ENCODE results near the gene TSPAN4. TPM values are rescaled to one million over a fixed set of nuclear protein-coding genes. Genes with fewer than 3 reads are reported as not detected.

TSPAN4 gene
- total RNA-seq, 4 donors from 2014 or later, result 81.4 to 156 (median 129) TPM

DNA sequence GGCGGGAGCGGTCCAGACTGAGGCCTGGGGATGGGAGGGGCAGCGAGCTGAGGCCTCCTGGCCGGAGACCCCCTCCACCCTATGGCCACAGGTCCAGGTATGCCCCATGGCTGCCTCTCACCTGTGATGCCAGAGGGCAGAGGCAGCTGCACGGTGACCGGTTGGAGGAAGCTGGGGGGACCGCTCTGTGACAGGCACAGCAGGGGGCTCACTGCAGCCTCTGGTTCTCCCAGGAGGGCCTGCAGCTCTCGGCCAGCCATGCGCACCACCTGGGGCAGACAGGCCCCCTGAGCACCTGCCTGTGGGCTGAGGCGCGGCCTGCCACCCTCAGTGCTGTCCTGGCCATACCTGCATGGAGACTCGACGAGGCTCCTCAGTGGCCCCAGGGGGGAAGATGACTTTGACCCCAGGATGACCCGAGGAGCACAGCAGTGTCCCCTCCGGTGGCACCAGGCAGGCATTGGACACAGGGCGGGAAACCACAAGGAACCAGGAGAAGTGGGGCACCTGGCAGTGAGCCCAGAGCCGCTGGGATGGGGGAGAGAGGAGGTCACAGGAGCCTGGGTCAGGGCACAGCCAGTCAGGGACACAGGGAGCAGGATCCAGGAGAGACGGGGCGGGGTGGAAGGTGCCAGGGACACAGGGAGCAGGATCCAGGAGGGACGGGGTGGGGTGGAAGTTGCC lies 41.4 kb upstream of the TSPAN4 start:
- peaks cover 36 to 56% (median 46%) of the 10 kb centered on the region in 4 donors for H3K4me1 ChIP-seq
- DNase-seq (ENCODE audit: extremely low spot score), result no peak
- H3K36me3 ChIP-seq, result peaks cover 14 to 44% (median 40%) of the 10 kb centered on the region in 4 donors
- no peaks in the 10 kb centered on the region for H3K27me3 ChIP-seq
- TF ChIP-seq POLR2A (IDR thresholded peaks at IDR 0.05; ENCODE audit: low read depth), result no peak
- TF ChIP-seq POLR2AphosphoS5 (IDR thresholded peaks at IDR 0.05), result no peak
- no peak for TF ChIP-seq EP300 (IDR thresholded peaks at IDR 0.05)
- TF ChIP-seq, protein P1, sequence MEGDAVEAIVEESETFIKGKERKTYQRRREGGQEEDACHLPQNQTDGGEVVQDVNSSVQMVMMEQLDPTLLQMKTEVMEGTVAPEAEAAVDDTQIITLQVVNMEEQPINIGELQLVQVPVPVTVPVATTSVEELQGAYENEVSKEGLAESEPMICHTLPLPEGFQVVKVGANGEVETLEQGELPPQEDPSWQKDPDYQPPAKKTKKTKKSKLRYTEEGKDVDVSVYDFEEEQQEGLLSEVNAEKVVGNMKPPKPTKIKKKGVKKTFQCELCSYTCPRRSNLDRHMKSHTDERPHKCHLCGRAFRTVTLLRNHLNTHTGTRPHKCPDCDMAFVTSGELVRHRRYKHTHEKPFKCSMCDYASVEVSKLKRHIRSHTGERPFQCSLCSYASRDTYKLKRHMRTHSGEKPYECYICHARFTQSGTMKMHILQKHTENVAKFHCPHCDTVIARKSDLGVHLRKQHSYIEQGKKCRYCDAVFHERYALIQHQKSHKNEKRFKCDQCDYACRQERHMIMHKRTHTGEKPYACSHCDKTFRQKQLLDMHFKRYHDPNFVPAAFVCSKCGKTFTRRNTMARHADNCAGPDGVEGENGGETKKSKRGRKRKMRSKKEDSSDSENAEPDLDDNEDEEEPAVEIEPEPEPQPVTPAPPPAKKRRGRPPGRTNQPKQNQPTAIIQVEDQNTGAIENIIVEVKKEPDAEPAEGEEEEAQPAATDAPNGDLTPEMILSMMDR (IDR thresholded peaks at IDR 0.05), result no peak
- no peak overlapping the region for H3K27ac ChIP-seq (replicated peaks in 1 of 4)
- no peak overlapping the region for H3K4me3 ChIP-seq
- H3K9me3 ChIP-seq, result no peaks in the 10 kb centered on the region
- WGBS, result 94% methylated on average over 10 of the region's 20 CpGs
- intact Hi-C loops (cut with DNase I), result no loop called here

DNA sequence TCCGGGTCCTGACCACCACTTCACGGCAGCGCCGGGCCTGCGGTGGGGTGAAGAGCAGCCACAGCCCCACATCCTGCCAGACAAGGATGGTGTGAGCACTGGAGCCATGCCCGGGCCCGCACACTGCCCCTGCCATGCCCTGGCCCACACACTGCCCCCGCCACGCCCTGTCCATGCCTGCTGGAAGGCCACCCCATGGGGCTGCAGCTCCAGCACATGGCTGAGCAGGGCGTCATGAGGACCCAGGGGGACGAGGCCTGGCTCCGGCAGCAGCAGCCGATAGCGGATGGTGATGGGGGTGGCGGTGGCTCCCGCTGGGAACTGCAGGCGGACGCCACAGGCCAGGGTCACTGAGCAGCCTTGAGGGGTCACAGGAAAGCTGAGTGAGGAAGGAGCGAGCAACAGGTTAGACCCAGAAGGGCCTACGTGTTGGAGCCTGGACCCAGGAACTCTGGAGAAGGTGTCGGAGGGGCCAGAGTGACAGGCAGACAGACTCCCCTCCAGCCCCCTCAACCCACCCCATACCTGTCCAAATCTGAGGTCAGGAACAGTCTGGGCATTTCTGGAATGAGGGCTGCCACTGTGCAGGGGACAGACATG lies 40.5 kb upstream of the TSPAN4 start:
- intact Hi-C loops (cut with DNase I), result no loop called here
- Histone ChIP-seq H3K9me3 (no peaks in the 10 kb centered on the region), H3K27ac (replicated peaks in 1 of 4) (no peak overlapping the region), H3K27me3 (no peaks in the 10 kb centered on the region), H3K4me3 (no peak overlapping the region), H3K4me1 (peaks cover 27 to 49% (median 38%) of the 10 kb centered on the region in 4 donors), H3K36me3 (peaks cover 14 to 44% (median 40%) of the 10 kb centered on the region in 4 donors)
- no peak for DNase-seq (ENCODE audit: extremely low spot score)
- TF ChIP-seq EP300 (IDR thresholded peaks at IDR 0.05) (no peak), POLR2A (IDR thresholded peaks at IDR 0.05; ENCODE audit: low read depth) (no peak), POLR2AphosphoS5 (IDR thresholded peaks at IDR 0.05) (no peak)
- TF ChIP-seq, protein P1 (IDR thresholded peaks at IDR 0.05), result no peak
- 94% methylated on average over 13 of the region's 21 CpGs for WGBS

DNA sequence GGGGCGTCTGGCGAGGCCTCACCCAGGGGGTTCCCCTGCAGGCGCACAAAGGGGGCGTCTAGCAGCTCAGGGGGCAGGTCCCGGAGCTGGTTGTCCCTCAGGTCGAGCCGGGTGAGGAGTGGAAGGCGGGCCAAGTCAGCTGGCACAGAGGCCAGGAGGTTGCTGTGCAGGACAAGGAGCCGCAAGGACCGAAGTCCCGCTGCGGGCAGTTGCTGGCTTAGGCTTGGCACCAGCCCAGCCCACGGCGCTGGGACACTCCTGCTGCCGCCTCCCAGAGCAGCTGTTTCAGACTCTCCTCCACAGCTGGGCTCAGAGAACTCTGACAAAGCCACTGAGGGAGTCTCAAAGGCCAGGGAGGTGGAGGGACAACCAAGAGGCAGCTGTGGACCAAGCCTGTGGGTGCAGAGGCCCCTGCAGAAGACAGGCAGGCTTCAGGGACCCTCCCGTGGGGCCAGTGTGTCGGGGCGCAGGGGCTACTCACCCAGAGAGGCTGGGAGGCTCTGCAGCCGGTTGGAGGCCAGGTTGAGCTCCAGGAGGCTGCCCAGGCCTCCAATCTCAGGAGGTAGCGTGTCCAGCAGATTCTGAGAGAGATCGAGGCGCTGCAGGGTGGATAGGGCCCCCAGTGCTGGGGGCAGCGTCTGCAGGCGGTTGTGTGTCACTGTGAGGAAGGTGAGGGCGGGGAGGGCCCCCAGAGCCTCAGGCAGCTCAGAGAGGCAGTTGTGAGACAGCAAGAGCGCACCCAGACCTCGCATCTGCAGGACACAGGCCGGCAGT lies 39.8 kb upstream of the TSPAN4 start:
- Histone ChIP-seq H3K27me3 (no peaks in the 10 kb centered on the region), H3K4me1 (peaks cover 26 to 42% (median 33%) of the 10 kb centered on the region in 4 donors), H3K36me3 (peaks cover 14 to 44% (median 40%) of the 10 kb centered on the region in 4 donors), H3K27ac (replicated peaks in 1 of 4) (no peak overlapping the region), H3K9me3 (no peaks in the 10 kb centered on the region), H3K4me3 (no peak overlapping the region)
- DNase-seq (ENCODE audit: extremely low spot score), result no peak
- no peak for TF ChIP-seq POLR2AphosphoS5 (IDR thresholded peaks at IDR 0.05)
- TF ChIP-seq, protein P1 (IDR thresholded peaks at IDR 0.05), result no peak
- 94% methylated on average over 14 of the region's 28 CpGs for WGBS
- intact Hi-C loops (cut with DNase I), result no loop called here

DNA sequence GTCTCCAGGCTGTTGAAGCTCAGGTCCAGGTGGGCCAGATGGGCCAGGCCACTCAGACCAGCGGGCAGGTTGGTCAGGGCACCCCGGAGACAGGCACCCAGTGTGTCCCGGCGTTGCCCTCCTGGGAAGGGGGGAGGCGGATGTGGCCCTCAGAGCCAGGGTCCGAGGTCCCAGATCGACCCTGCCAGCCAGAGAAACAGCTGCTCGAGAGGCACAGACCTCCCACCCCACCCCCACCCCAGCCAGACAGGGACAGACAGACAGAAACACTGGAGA lies 39.2 kb upstream of the TSPAN4 start:
- peaks cover 14 to 44% (median 40%) of the 10 kb centered on the region in 4 donors for H3K36me3 ChIP-seq
- H3K9me3 ChIP-seq, result no peaks in the 10 kb centered on the region
- WGBS, result 93% methylated on average over 3 of the region's 8 CpGs
- TF ChIP-seq EP300 (IDR thresholded peaks at IDR 0.05) (no peak), POLR2A (IDR thresholded peaks at IDR 0.05; ENCODE audit: low read depth) (no peak), POLR2AphosphoS5 (IDR thresholded peaks at IDR 0.05) (no peak)
- TF ChIP-seq, protein P1 (IDR thresholded peaks at IDR 0.05), result no peak
- DNase-seq (ENCODE audit: extremely low spot score), result no peak
- no peaks in the 10 kb centered on the region for H3K27me3 ChIP-seq
- intact Hi-C loops (cut with DNase I), result no loop called here
- H3K4me1 ChIP-seq, result peaks cover 29 to 43% (median 35%) of the 10 kb centered on the region in 4 donors
- no peak overlapping the region for H3K4me3 ChIP-seq
- H3K27ac ChIP-seq (replicated peaks in 1 of 4), result no peak overlapping the region

Measured in esophagus muscularis mucosa (tissue), 4 donors.